IMR-90 (cell line): Measurements from ENCODE around the gene ARHGEF7. TPM values are rescaled to one million over a fixed set of nuclear protein-coding genes. Genes with fewer than 3 reads are reported as not detected.

Source experiments
- ATAC-seq: fragments of 200-7000 bp; cut with Tn5 transposase; 2 replicates; pipeline ENCODE4 v1.9.1; 2020; ENCODE audit warnings: low read depth, mild to moderate bottlenecking, moderate library complexity
- BruUV-seq: library from RNA; stranded (reverse); fragments of 400-500 nt; replicated peaks from 2 replicates; lab custom pipeline; 2021; lab: Mats Ljungman, UMichigan
- CTCF ChIA-PET: fragments of 300-600 bp; formaldehyde crosslinking; extraction: SDS; loops from one replicate; lab custom pipeline; 2021; ENCODE audit warnings: antibody characterized with exemption; lab: Yijun Ruan, JAX
- POLR2A ChIA-PET: fragments of 300-600 bp; sonication (Branson Sonifier 250); formaldehyde crosslinking; loops from one replicate; lab custom pipeline; 2022; ENCODE audit warnings: antibody characterized with exemption; ENCODE audit not compliant: unreplicated experiment; lab: Charles Lee
- DNase-seq: peaks from one replicate; pipeline ENCODE4 v3.0.0; 2013
- H2AFZ ChIP-seq: replicated peaks from 2 replicates; pipeline ENCODE3; 2013; ENCODE audit warnings: low read length, mild to moderate bottlenecking; ENCODE audit not compliant: poor library complexity
- H2AK5ac ChIP-seq: 2 replicates; pipeline ENCODE4 v1.6.1; 2013; ENCODE audit warnings: low read depth, low read length, inconsistent platforms
- H2AK9ac ChIP-seq: replicated peaks from 2 replicates; pipeline ENCODE3; 2013; ENCODE audit warnings: mild to moderate bottlenecking, low read depth, low read length, moderate library complexity; ENCODE audit not compliant: poor library complexity
- H2BK120ac ChIP-seq: 2 replicates; pipeline ENCODE4 v1.6.1; 2013; ENCODE audit warnings: low read depth, low read length, inconsistent platforms
- H2BK15ac ChIP-seq: 3 replicates; pipeline ENCODE4 v1.6.1; 2013; ENCODE audit warnings: low read depth, low read length, inconsistent platforms
- H2BK20ac ChIP-seq: 2 replicates; pipeline ENCODE4 v1.6.1; 2013; ENCODE audit warnings: low read depth, mild to moderate bottlenecking, inconsistent platforms, low read length, moderate library complexity
- H2BK5ac ChIP-seq: 2 replicates; pipeline ENCODE4 v1.6.1; 2013; ENCODE audit warnings: mild to moderate bottlenecking, low read depth, low read length, inconsistent platforms; ENCODE audit not compliant: poor library complexity, severe bottlenecking
- H3K14ac ChIP-seq: replicated peaks from 2 replicates; pipeline ENCODE4 v1.6.1; 2013; ENCODE audit warnings: low read depth, low read length, inconsistent platforms
- H3K18ac ChIP-seq: 2 replicates; pipeline ENCODE4 v1.6.1; 2013; ENCODE audit warnings: low read depth, low read length, control low read depth
- H3K23ac ChIP-seq: 2 replicates; pipeline ENCODE4 v1.6.1; 2013; ENCODE audit warnings: low read depth, low read length, inconsistent platforms
- H3K27ac ChIP-seq: 2 replicates; pipeline ENCODE4 v1.5.1; 2013; ENCODE audit warnings: mild to moderate bottlenecking, control low read depth, low read length; ENCODE audit not compliant: insufficient read depth
- H3K27me3 ChIP-seq: 2 replicates; pipeline ENCODE4 v1.6.1; 2013; ENCODE audit warnings: low read length; ENCODE audit not compliant: control insufficient read depth, insufficient read depth
- H3K36me3 ChIP-seq: 2 replicates; pipeline ENCODE4 v1.6.1; 2013; ENCODE audit warnings: low read length, mixed read lengths; ENCODE audit not compliant: control insufficient read depth, insufficient read depth
- H3K4ac ChIP-seq: 2 replicates; pipeline ENCODE4 v1.6.1; 2013; ENCODE audit warnings: low read depth, low read length, inconsistent platforms
- H3K4me1 ChIP-seq: 2 replicates; pipeline ENCODE4 v1.6.1; 2013; ENCODE audit warnings: low read length, mixed read lengths; ENCODE audit not compliant: control insufficient read depth, insufficient read depth
- H3K4me2 ChIP-seq: 2 replicates; pipeline ENCODE4 v1.6.1; 2013; ENCODE audit warnings: low read depth, mild to moderate bottlenecking, control low read depth, low read length, moderate library complexity
- H3K4me3 ChIP-seq: 2 replicates; pipeline ENCODE4 v1.5.1; 2013; ENCODE audit warnings: low read depth, mild to moderate bottlenecking, control low read depth, low read length, moderate library complexity; ENCODE audit not compliant: insufficient read depth
- H3K56ac ChIP-seq: 2 replicates; pipeline ENCODE4 v1.6.1; 2013; ENCODE audit warnings: low read length, inconsistent platforms; ENCODE audit not compliant: insufficient read depth; ENCODE audit errors: extremely low read depth
- H3K79me1 ChIP-seq, 2 experiments: 2 replicates each; pipeline ENCODE4 v1.6.1; 2013; ENCODE audit warnings: low read length in 2 of 2, inconsistent platforms in 1 of 2, low read depth in 1 of 2
- H3K9ac ChIP-seq: 2 replicates; pipeline ENCODE4 v1.6.1; 2013; ENCODE audit warnings: low read depth, low read length, control low read depth
- H3K9me1 ChIP-seq: 2 replicates; pipeline ENCODE4 v1.6.1; 2013; ENCODE audit warnings: low read length, inconsistent platforms; ENCODE audit not compliant: insufficient read depth
- H3K9me3 ChIP-seq: 2 replicates; pipeline ENCODE4 v1.6.1; 2013; ENCODE audit warnings: low read length; ENCODE audit not compliant: control insufficient read depth, insufficient read depth
- H4K20me1 ChIP-seq: 2 replicates; pipeline ENCODE4 v1.6.1; 2013; ENCODE audit warnings: low read length, inconsistent platforms; ENCODE audit not compliant: insufficient read depth
- H4K5ac ChIP-seq: 2 replicates; pipeline ENCODE4 v1.6.1; 2013; ENCODE audit warnings: mild to moderate bottlenecking, low read depth, low read length, control low read depth
- H4K8ac ChIP-seq, 2 experiments: 2 replicates each; pipeline ENCODE4 v1.6.1; 2013; ENCODE audit warnings: low read depth in 2 of 2, low read length in 2 of 2, control low read depth in 1 of 2, inconsistent platforms in 1 of 2
- H4K91ac ChIP-seq: 2 replicates; pipeline ENCODE4 v1.6.1; 2013; ENCODE audit warnings: low read depth, low read length, inconsistent platforms; ENCODE audit not compliant: insufficient read depth
- CEBPB ChIP-seq: IDR thresholded peaks from 2 replicates; pipeline ENCODE4 v1.6.1; 2012; ENCODE audit warnings: low read depth, low read length, improper control_type of control experiment
- MAFK ChIP-seq: IDR thresholded peaks from 2 replicates; pipeline ENCODE4 v1.6.1; 2012; ENCODE audit warnings: low read depth, low read length, improper control_type of control experiment
- MAZ ChIP-seq: IDR thresholded peaks from 2 replicates; pipeline ENCODE4 v1.6.1; 2012; ENCODE audit warnings: low read depth, mild to moderate bottlenecking, low read length, improper control_type of control experiment, moderate library complexity, borderline replicate concordance
- MXI1 ChIP-seq: IDR thresholded peaks from 2 replicates; pipeline ENCODE4 v1.6.1; 2012; ENCODE audit warnings: low read depth, mild to moderate bottlenecking, low read length, moderate library complexity, borderline replicate concordance
- RAD21 ChIP-seq: IDR thresholded peaks from 2 replicates; pipeline ENCODE4 v1.6.1; 2012; ENCODE audit warnings: low read length, improper control_type of control experiment
- RCOR1 ChIP-seq: IDR thresholded peaks from 2 replicates; pipeline ENCODE4 v1.6.1; 2012; ENCODE audit warnings: mild to moderate bottlenecking, low read length, improper control_type of control experiment; ENCODE audit not compliant: insufficient replicate concordance
- RFX5 ChIP-seq: IDR thresholded peaks from 2 replicates; pipeline ENCODE4 v1.8.0; 2012; ENCODE audit warnings: low read depth, mild to moderate bottlenecking, low read length, moderate library complexity
- SMC3 ChIP-seq: fragments of 150-350 bp; IDR thresholded peaks from 2 replicates; pipeline ENCODE4 v1.6.1; 2016; ENCODE audit warnings: low read depth, mild to moderate bottlenecking, antibody characterized with exemption, low read length, moderate library complexity
- USF2 ChIP-seq: fragments of 150-350 bp; IDR thresholded peaks from 2 replicates; pipeline ENCODE4 v1.6.1; 2017; ENCODE audit warnings: mild to moderate bottlenecking, antibody characterized with exemption, low read length, low read depth
- WGBS, 2 experiments: methylation state at CpG; one replicate each; pipeline versions ENCODE4 v1.1.5 to v1.1.7; 2013; ENCODE audit warnings: missing lambda C conversion rate in 2 of 2; ENCODE audit not compliant: insufficient read length in 1 of 2; ENCODE audit errors: extremely low coverage in 2 of 2; 5-methylcytosine and 5-hydroxymethylcytosine counted together
- dilution Hi-C: fragments of 300-500 bp; cut with HindIII; formaldehyde crosslinking; loops from one replicate; pipeline ENCODE4 v1.14.3; 2018; ENCODE audit warnings: low sequenced_read_pairs; ENCODE audit not compliant: unreplicated experiment
- in situ Hi-C: fragments of 300-500 bp; cut with MboI; formaldehyde crosslinking; loops from 3 replicates; pipeline ENCODE4 v1.14.3; 2019; ENCODE audit warnings: low sequenced_read_pairs, inconsistent platforms, mixed read lengths
- intact Hi-C: fragments of 100-400 bp; cut with micrococcal nuclease; formaldehyde crosslinking; loops from 2 replicates; pipeline ENCODE4 v1.10.0; 2022
- polyA plus RNA-seq, 3 experiments: library from polyadenylated mRNA; depleted of rRNA; stranded (reverse); fragments of >200 nt; gene quantifications; 2 replicates each; pipeline ENCODE4 v1.2.3, GENCODE V29; 2012; ENCODE audit warnings: low replicate concordance in 1 of 3
- total RNA-seq: library from RNA; depleted of rRNA; stranded (reverse); fragments of >200 nt; gene quantifications from 2 replicates; pipeline ENCODE4 v1.2.3, GENCODE V29; 2012
- TF ChIP-seq, protein P1 (sequence below): conservative IDR thresholded peaks from 2 replicates; pipeline ENCODE4 v1.5.1; 2012; ENCODE audit warnings: mild to moderate bottlenecking, low read depth, low read length, improper control_type of control experiment

Gene ARHGEF7
- total and polyA plus RNA-seq, 2 of the 4 experiments (the other 2 are of a cell fraction): 32.9 to 59.0 TPM

GRCh38 chr13:111160648-111161047, 45.5 kb downstream of the ARHGEF7 start:
- Histone ChIP-seq H2BK5ac (no peak overlapping the region), H2AK9ac (no peak overlapping the region), H2BK20ac (no peak overlapping the region), H3K23ac (no peak overlapping the region), H3K9ac (no peak overlapping the region), H3K14ac (no peak overlapping the region), H3K56ac (no peak overlapping the region), H2BK120ac (no peak overlapping the region), H3K4me1 (peaks cover 2% of the 10 kb centered on the region; the same call in 1 of the 2 replicates), H3K4me2 (no peak overlapping the region), H2AK5ac (no peak overlapping the region), H3K4me3 (no peak overlapping the region), H4K20me1 (peaks cover 79% of the 10 kb centered on the region), H3K27me3 (no peaks in the 10 kb centered on the region), H3K9me1 (peaks cover 9% of the 10 kb centered on the region; the same call in 1 of the 2 replicates), H3K36me3 (peaks cover 10% of the 10 kb centered on the region), H3K18ac (no peak overlapping the region), H4K8ac (no peak overlapping the region), H4K91ac (no peak overlapping the region), H2AFZ (no peak overlapping the region), H3K4ac (no peak overlapping the region), H3K9me3 (no peaks in the 10 kb centered on the region), H4K5ac (no peak overlapping the region), H2BK15ac (no peak overlapping the region), H3K27ac (no peak overlapping the region), H3K79me1 (peaks cover 23 to 75% of the 10 kb centered on the region in 2 experiments)
- intact Hi-C loops (no loop called here), in situ Hi-C loops (no loop called here), dilution Hi-C loops (no loop called here)
- ATAC-seq (no peak), DNase-seq (no peak)
- no TSS peak for BruUV-seq
- POLR2A ChIA-PET: no interaction called here
- WGBS, 2 experiments: no CpG with 5 or more reads among the region's 3 CpGs
- CTCF ChIA-PET: no interaction called here
- TF ChIP-seq, protein P1, sequence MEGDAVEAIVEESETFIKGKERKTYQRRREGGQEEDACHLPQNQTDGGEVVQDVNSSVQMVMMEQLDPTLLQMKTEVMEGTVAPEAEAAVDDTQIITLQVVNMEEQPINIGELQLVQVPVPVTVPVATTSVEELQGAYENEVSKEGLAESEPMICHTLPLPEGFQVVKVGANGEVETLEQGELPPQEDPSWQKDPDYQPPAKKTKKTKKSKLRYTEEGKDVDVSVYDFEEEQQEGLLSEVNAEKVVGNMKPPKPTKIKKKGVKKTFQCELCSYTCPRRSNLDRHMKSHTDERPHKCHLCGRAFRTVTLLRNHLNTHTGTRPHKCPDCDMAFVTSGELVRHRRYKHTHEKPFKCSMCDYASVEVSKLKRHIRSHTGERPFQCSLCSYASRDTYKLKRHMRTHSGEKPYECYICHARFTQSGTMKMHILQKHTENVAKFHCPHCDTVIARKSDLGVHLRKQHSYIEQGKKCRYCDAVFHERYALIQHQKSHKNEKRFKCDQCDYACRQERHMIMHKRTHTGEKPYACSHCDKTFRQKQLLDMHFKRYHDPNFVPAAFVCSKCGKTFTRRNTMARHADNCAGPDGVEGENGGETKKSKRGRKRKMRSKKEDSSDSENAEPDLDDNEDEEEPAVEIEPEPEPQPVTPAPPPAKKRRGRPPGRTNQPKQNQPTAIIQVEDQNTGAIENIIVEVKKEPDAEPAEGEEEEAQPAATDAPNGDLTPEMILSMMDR: no peak
- no peak for TF ChIP-seq MAZ
- TF ChIP-seq SMC3: no peak
- TF ChIP-seq RFX5: no peak
- no peak for TF ChIP-seq USF2
- TF ChIP-seq CEBPB: no peak
- no peak for TF ChIP-seq MAFK
- no peak for TF ChIP-seq RCOR1
- TF ChIP-seq MXI1: no peak
- no peak for TF ChIP-seq RAD21
